HG03460 (cell line): Measurements from ENCODE around the gene S100A3.

Experiments used
- ATAC-seq: cut with Tn5 transposase; IDR thresholded peaks from one replicate; pipeline ENCODE4 v1.9.1; 2021; ENCODE audit not compliant: unreplicated experiment

The S100A3 gene

DNA sequence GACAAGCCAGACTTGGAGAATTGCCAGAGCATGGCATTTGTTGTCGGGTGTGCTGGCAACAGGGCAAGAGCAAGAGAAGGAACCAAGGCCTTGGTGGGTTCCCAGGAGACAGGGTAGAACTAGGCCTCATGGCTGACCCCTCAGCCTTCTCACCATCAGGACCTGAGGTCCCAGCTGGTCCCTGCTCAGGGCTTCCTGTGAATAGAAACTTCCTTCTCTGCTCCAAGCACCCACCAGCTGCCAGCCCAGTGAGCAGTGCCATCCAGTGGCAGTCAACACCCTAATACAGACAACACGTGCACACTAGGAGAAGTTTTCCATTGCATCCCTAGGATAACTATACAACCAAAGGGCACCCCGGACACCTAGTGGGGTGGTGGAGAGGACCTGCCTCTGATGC is 36.0 kb downstream of the S100A3 start:
- ATAC-seq = no peak

DNA sequence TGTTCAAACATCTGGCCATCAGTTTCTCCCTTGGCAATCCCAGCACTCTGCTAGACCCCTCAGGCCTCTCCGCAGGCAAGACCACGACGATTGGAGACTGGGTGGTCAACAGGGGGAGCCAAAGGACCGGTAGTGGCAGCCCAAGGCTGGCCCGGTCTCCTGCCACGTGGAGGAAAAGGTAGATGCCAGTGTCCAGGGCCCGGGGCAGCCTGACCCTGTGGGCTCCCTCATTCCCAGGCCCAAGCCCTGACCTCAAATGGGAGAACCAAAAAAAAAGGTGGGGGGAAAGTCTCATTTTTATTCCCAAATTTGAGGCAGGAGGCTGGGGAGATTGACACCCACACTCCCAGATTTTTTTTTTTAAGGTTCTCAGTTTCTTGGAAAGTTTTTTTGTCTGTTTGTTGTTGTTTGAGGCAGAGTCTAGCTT is 38.1 kb downstream of the S100A3 start:
- ATAC-seq = no peak

DNA sequence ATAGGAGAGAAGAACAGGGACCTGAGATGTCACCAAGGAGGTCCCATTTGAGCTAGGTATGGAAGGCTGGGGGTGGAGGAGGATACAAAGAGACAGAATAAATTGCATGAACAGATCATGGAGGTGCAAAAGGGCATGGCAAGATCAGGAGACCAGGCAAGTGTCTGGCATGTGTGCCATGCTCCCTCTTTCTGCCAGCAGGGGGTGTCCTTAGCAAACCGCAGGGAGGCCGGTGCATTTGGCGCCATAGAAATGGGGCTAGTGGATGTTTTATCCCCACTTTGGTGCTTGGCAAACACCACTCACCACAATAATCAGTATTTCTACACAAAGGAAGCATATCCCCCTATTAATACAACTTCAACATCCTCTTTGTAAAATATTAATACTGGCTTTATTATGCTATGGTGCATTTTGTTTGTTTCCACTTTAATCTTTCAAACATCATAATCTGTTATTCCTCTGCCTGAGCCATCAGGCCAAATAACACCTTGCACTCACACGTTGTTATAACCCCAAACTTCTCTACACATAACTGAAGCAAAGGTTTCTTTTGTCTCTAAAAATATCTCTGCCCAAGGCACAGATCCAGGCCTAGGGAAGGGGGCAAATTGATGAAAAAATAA is 39.2 kb downstream of the S100A3 start:
- ATAC-seq = no peak

DNA sequence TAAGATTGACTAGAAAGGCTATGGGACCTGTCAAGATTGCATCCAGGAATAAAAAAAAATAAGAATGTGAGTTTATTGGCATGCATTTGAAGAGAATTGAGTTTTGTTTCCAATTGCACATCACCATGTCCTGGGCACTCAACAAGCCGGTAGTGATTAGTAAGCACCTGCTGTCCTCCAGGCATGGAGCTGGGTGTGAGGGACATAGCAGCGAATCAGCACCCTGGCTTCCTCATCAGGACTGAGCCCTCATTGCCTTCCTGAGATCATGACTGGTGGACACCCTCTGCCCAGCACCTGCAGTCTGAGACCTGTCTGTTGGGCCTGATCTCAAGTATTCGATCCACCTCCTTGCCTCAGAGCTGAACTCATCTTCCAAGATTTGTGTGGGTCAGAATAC is 40.0 kb downstream of the S100A3 start:
- no peak for ATAC-seq

DNA sequence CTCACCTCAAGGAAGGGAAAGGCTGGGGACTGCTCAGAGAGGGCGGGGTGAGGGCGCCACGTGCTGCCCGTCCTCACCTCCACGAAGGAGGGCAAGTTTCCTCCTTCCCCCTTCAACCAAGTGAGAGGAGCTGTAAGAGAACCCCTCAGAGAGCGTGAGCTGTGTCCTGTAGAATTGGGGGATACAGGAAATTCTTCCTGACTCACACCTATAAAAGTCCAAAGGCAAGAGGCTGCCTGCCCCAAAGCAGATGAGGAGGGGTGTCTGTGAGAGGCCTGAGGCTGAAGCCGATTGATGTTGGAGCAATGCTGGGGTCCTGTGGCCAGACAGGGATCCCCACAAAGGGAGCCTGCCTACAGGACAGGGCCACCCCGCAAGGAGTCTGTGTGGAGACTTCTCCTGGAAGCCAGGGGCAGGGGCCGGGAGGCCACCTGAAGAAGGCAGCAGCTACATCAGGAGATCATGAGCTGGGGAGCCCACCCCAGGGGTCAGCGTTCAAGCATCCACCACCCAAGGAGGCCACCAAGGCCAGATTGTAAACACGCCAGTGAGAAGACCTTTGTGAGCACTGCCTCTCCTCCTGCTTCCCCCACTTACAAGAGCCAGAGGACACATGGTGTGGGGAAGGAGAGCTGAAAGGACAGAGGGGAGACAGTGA is 41.0 kb downstream of the S100A3 start:
- no peak for ATAC-seq

DNA sequence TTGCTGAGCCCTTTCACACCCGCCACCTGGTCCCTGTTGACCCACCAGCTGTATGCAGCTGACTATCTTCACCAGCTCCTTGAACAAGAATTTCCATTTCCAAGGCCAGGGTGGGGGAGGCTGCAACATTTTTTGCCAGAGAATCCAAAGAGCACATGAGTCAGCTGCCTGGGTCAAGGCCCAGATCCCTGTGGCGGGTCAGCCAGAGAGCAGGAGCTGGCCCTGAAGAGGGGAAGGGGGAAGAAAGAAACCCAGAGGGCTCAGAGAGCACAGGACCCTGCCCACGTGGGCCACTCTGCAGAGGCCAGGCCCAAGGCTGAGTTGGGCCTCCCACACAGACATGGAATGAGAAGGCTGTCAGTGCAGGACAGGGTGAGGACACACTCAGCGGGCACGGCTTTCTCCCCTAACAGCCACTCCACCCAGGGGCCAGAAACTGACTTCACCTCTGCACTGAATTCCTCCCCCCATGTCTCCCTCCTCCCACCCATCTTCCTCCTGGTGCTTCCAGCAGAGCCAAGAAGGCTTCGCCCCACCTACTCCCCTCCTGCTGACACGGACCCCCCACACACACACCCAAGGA is 42.1 kb downstream of the S100A3 start:
- ATAC-seq = no peak

DNA sequence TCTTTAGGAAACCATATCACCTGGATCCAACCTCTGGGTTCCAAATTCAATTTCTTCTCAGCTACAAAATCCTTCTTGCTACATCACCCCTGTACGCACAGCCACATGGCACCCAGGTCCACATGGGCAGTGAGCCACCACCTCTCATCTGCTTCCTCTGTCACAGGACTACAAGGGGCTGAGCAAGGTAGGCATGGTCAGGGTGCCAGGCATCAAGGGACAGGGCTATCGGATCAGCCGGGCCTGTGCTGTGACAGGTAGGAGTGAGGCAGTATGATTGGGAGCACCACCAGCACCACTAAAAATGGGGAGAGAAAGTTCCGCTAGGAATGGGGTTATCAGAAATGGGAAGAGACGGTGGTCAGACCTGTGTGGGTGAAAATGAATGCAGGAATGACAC is 42.7 kb downstream of the S100A3 start:
- no peak for ATAC-seq

DNA sequence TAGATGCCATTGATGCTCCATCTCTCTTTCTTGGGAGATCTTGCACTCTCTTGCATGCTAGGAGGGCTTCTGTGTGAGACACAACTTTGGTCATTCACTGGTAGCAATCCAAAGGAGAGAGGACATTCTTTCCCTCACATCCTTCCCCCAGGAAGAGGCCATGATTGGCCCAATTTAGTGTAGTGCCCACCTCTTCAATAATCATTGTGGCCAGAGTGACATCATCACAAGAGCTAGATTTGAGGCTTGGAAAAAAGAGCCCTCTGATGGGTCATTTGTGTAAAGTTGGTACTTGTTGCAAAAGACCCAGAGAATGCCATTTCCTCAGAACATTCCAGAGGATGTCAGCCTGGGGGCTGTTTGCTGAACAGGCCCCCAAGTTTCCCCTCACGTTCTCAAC is 43.5 kb downstream of the S100A3 start:
- ATAC-seq = no peak

DNA sequence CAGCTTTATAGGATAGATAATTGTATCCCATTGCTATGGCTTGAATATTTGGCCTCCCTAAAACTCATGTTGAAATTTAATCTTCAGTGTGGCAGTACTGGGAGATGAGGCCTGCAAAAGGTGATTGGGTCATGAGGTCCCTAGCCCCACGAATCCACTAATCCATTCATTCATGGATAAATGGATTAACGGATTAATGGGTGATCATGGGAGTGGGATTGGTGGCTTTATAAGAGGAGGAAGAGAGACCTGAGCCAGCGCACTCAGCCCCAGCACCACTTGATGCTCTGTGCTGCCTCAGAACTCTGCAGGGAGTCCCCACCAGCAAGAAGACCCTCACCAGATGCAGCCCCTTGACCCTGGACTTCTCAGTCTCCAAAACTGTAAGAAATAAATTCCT is 45.3 kb downstream of the S100A3 start:
- ATAC-seq = no peak

DNA sequence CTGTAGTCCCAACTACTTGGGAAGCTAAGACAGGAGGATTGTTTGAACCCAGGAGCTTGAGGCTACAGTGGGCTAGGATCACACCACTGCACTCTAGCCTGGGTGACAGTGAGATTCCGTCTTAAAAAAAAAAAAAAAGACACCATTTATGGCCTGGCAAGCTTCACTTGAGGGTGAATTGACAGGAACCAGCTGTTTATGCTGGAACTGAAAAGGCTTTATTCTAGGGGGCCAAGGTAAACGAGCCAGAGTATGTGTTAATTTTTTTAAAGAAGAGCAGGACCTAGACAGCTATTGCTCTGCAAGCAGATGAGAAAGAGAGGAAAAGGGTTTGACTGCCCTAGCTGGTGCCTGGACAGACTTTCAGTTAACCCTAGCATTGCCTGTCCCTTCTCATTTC is 50.3 kb downstream of the S100A3 start:
- no peak for ATAC-seq
